Retinal pigment epithelial cell (primary cell): ENCODE data around the gene ZCWPW2.

Source experiments
- DNase-seq: peaks from one replicate; pipeline ENCODE4 v3.0.0-alpha.2; 2010; ENCODE audit warnings: low read depth
- H3K4me3 ChIP-seq: 2 replicates; pipeline ENCODE4 v1.5.1; 2011; ENCODE audit warnings: mild to moderate bottlenecking, low read length, control low read depth, moderate library complexity
- CTCF ChIP-seq: conservative IDR thresholded peaks from 2 replicates; pipeline ENCODE4 v1.5.1; 2011; ENCODE audit warnings: low read depth, low read length, control low read depth, inconsistent platforms

ZCWPW2 gene

GRCh38 chr3:28335246-28335645, 13.3 kb upstream of the ZCWPW2 start:
- DNase-seq = no peak
- TF ChIP-seq CTCF = no peak
- no peak overlapping the region for H3K4me3 ChIP-seq

GRCh38 chr3:28337230-28337629, 11.3 kb upstream of the ZCWPW2 start:
- no peak for TF ChIP-seq CTCF
- DNase-seq = no peak
- H3K4me3 ChIP-seq = no peak overlapping the region

GRCh38 chr3:28343144-28343543, 5.4 kb upstream of the ZCWPW2 start:
- DNase-seq = no peak
- no peak for TF ChIP-seq CTCF
- H3K4me3 ChIP-seq = no peak overlapping the region

GRCh38 chr3:28345690-28346089, 2.8 kb upstream of the ZCWPW2 start:
- DNase-seq = no peak
- no peak for TF ChIP-seq CTCF
- H3K4me3 ChIP-seq = no peak overlapping the region

GRCh38 chr3:28347374-28348264, 902 bp upstream of the ZCWPW2 start:
- DNase-seq = no peak
- peak overlapping the region; percentile 89 for H3K4me3 ChIP-seq
- TF ChIP-seq CTCF = no peak

- TF ChIP-seq CTCF = no peak
- peak overlapping the region; percentile 89 for H3K4me3 ChIP-seq
- DNase-seq = no peak
Observed at GRCh38 chr3:28348265-28348628, 274 bp upstream of the ZCWPW2 start.

- DNase-seq = no peak
- TF ChIP-seq CTCF = no peak
- peak overlapping the region; percentile 89 for H3K4me3 ChIP-seq
Observed at GRCh38 chr3:28349469-28350000, 1.0 kb downstream of the ZCWPW2 start.
